Loucy (cell line): ENCODE results near the gene DSCAML1.

Source experiments
- EZH2phosphoT487 ChIP-seq: fragments of 200-600 bp; IDR thresholded peaks from 2 replicates; pipeline ENCODE4 v1.6.1; 2018; ENCODE audit warnings: antibody characterized with exemption, mild to moderate bottlenecking, moderate library complexity, borderline replicate concordance
- TF ChIP-seq, protein P1 (sequence below): fragments of 200-600 bp; sonication (generic); conservative IDR thresholded peaks from 2 replicates; pipeline ENCODE4 v1.5.1; 2014; ENCODE audit warnings: mild to moderate bottlenecking, antibody characterized with exemption, low read length

DNA sequence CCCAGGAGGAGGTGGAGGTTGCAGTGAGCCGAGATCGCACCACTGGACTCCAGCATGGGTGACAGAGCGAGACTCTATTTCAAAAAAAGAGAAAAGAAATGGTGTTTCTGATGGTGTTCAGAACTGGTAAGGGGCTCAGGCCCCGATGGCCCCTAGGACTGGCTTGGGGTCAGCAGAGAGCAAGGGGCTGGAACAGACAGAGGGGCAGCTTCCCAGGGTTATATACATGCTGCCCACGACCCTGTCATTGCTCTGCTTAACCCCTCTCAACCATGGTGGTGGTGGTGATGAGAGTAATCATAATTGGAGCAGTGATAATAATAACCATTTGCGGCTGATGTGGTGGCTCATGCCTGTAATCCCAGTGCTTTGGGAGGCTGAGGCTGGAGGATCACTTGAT, 390.0 kb downstream of the DSCAML1 start:
- TF ChIP-seq, protein P1, sequence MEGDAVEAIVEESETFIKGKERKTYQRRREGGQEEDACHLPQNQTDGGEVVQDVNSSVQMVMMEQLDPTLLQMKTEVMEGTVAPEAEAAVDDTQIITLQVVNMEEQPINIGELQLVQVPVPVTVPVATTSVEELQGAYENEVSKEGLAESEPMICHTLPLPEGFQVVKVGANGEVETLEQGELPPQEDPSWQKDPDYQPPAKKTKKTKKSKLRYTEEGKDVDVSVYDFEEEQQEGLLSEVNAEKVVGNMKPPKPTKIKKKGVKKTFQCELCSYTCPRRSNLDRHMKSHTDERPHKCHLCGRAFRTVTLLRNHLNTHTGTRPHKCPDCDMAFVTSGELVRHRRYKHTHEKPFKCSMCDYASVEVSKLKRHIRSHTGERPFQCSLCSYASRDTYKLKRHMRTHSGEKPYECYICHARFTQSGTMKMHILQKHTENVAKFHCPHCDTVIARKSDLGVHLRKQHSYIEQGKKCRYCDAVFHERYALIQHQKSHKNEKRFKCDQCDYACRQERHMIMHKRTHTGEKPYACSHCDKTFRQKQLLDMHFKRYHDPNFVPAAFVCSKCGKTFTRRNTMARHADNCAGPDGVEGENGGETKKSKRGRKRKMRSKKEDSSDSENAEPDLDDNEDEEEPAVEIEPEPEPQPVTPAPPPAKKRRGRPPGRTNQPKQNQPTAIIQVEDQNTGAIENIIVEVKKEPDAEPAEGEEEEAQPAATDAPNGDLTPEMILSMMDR: no peak
- no peak for TF ChIP-seq EZH2phosphoT487
